ENCODE results near the gene CARD19.
"Not testable (repeated sequence)": the region's sequence is repeated elsewhere in the genome, so short reads cannot be mapped to it uniquely, and the experiment has no call there.

Gene CARD19

DNA sequence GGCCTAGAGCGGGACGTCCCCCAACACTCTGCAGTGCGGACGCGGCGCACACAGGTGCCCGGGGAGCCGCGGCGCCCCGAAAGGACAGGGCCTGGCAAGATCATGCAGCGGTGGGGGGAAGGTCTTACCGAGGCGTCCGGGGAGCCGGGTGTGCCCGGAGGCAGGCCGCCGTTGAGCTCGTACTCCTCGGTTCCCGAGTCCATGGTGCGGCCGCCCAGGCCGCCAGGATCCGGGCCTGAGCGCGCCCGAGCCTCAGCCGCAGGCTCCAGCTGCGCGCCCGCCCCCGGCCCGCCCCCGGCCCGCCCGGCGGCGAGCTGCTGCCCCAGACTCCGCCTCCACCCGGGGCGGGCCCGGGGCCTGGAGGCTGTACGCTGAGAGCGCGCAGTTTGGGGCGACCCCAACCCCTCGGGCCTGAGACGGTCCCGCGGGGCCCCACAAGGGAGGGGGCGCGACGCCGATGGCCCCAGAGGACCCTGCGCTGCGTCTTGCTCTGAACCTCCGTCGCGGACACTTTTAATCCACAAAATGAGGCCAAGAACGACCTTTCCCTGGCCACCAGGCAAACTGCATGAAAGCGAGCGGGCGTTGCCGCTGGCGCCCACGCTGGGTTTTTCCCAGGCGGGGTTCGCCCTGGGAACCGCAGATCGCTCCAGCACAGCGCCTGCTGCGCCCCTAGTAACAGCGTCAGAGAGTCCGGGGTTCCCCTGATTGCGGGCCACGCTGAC lies 38.2 kb downstream of the CARD19 start, which contains the start of gene NINJ1:
NINJ1 (minus strand) TSS at position 237 of the 725 bp plus-strand sequence; CDS start at position 203, 34 bp downstream.
- DNase-seq (ENCODE audit: low read depth), result peak; percentile 56

DNA sequence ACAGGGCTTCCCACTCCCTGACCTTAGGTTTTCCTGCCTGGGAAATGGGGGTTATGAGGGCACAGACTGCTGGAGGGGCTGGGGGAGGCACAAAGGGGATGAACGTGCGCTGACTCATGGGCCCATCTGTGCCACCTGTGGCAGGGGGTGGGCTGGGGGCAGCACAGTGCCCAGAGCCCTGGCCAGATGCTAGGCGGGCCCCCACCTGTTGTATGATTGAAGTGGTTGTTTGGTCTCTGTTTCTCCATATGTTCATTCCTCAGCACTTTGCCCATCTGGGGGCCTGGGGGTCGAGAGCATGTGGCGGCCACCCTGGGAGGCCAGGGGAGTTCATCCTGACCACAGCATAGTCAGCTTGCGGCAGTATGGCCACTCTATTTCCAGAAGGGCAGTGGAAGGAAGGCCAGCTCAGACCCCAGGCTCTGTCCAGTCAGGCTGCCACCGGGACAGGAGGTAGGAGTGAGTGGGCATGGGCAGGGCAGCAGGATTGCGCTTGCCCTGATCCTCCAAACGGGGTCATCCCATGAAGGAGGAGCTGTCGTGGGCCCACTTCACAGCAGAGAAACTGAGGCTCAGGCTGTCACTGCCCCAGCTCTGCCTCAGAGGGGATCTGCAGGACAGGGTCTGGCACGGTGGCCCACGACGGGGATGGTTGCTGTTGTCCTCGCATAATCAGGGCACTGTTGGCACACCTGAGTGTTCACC lies 38.9 kb downstream of the CARD19 start:
- no peak for DNase-seq (ENCODE audit: low read depth)

GRCh38 chr9:93136011-93136440 lies 40.0 kb downstream of the CARD19 start:
- no peak for DNase-seq (ENCODE audit: low read depth)

DNA sequence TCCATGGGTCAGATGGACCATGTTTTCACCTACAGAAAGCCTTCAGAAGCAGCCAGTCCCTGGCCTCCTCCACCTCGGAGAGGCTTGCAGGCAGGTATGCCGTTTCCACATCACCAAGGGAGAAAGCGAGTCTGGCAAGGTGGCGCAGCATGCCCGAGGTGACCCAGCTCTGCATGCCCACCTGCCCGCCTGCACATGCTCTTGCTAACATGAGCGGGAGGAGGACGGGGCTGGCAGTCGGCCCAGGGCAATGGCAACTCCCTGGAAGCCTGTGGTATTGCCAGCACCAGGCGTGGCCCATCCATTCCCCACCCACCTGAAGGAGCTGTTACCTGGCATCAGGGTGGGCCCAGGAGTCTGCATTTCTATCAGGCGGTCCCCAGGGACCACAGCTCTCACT lies 41.3 kb downstream of the CARD19 start:
- DNase-seq (ENCODE audit: low read depth), result no peak

DNA sequence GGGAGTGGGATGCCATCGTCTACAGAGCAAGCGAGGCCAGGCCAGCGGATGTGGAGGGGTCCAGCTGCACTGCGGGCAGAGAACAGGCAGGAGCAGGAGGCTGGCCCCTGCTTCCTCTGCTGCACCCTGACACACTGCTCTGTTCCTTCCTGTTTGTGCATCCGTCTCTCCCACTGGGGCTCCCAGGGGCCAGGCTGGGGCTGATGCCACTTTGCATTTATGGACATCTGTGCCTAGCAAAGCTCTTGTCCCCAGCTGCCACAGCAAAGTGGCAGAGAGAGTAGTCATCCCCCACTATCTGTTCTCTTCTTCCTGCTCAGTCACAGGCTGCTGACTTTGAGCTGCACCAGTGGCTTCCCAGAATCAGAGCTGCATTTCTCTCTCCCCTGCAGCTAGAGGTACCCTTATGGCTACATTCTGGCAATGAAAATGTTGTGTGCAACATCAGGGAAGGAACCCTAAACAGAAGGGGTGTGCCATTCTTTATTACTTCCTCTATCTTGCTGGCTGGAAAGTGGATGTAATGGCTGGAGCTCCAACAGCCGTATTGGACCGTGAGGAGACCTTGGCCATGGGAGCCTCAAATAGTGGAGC lies 42.3 kb downstream of the CARD19 start:
- DNase-seq (ENCODE audit: low read depth), result no peak

DNA sequence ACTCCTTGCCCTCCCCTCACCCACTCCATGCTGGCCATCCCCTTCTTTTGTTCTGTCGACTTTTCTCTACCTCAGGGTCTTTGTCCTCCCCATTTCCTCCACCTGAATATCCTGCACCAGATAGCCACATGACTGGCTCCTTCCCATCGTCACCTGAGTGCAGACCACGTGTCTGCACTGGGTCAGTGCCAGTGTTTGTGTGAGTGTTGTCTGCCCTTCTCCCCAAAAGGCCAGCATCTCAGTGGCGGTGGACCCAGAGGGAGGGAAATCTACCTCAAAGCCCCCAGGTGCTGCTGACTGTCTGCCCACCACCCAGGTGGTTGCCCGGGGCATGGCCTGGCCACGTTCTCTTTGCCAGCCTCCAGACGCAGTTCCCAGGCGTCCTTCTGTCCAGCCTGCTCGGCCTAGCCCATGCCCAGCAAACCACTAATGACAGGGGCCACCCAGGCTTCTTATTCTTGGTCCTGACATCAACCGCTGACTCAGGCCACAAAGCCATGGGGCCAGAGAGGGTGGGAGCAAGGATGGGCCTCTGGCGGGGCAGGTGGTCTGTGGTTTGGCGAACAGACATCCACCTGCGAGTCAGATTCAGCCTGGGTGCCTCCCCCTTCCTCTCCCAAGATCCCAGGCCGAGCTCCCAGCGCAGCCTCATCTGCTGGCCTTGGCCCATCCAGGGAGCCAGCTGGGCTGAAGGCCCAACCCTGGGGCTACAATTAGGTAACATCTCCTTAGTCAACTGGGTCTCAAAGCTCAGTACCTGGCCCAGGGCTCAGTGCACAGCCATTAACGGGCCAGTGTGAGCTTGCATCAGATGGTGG lies 43.6 kb downstream of the CARD19 start:
- DNase-seq (ENCODE audit: low read depth), result no peak

- no peak for DNase-seq (ENCODE audit: low read depth)
Observed at GRCh38 chr9:93141771-93142483, 45.9 kb downstream of the CARD19 start.

DNA sequence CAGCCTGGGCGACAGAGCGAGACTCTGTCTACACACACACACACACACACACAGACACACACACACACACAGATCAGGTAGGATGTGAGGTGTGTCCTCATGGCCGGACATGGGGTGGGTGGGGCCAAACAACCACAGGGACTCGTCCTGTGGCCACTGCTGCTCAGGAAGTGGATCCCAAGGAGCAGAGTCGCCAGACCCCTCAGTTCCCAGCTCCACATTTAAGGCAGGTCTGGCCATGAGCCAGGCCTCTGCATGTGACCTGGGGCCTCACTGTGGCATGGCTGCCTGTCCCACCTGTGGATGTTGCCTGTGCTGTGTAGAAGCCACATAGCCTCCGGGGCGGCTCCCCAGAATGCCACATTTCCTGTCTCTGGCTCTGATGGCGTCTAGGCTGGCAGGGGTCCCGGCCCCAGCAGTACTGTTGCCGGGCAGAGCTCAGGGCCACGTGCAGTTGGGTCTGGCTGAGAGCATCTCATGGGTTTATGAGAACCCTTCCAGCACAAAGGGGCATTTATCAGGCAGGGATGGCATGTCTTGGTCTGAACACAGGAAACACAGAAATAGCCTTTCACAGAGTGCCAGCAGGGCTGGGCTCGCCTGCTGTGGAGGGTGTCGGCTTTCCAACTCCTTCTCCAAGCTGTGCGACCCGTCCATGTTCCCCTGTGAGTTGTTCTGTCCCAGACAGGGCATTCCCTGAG lies 48.0 kb downstream of the CARD19 start:
- no peak for DNase-seq (ENCODE audit: low read depth)

GRCh38 chr9:93146696-93147095 lies 50.7 kb downstream of the CARD19 start:
- DNase-seq (ENCODE audit: low read depth), result not testable (repeated sequence)

DNA sequence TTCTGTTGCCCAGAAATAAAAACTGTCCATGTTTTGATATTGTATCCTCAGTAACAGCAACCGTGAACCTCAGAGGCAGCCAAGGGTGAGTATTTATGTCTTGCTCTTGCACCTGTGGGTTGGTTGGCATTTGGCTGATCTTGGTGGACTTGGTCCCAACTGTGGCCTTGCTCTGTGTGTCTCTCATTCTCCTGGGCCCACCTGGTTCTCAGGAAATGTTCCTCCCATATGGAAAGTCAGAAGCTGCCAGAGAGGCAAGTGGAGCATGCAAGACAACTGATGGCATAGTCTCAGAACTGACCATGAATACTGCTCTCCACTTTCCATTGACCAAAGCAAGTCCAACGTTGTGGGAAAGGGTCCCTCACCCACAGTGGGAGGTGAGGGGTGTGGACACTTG lies 51.6 kb downstream of the CARD19 start:
- DNase-seq (ENCODE audit: low read depth), result no peak

GRCh38 chr9:93148721-93149120 lies 52.7 kb downstream of the CARD19 start:
- DNase-seq (ENCODE audit: low read depth), result no peak

- DNase-seq (ENCODE audit: low read depth), result no peak
Observed at GRCh38 chr9:93149361-93149760, 53.3 kb downstream of the CARD19 start.

DNA sequence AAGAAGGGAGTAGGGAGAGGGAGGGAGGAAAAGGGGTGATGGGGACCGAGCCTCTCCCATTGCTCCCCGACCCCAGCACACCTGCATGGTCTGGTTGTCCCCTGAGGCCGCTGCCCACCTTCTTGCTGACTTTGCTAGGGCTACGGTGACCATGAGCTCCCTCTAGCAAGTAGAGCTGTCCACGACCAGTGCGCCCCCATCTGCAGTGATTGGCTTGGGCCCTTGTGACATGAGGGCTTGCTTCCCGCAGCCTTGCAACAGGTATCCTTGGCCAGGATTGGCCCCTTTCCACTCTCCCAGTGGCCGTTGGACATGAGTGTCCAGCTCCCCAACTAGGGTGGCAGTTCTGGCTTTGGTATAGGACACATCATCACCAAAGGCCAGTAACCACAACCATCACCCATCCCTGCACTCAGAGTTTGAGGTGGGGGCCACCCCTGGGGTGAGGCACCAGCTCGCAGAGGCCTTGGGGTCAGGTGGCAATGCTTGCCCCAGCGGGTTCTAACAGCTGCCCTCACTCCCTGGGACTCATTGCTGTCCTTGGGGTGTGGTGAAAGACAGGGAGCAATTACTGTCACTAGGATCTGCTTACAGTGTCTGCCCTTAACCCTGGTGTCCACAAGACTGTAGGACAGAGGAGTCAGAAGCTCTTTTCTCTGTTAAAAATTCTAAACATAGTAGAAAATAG lies 55.2 kb downstream of the CARD19 start:
- DNase-seq (ENCODE audit: low read depth), result no peak

DNA sequence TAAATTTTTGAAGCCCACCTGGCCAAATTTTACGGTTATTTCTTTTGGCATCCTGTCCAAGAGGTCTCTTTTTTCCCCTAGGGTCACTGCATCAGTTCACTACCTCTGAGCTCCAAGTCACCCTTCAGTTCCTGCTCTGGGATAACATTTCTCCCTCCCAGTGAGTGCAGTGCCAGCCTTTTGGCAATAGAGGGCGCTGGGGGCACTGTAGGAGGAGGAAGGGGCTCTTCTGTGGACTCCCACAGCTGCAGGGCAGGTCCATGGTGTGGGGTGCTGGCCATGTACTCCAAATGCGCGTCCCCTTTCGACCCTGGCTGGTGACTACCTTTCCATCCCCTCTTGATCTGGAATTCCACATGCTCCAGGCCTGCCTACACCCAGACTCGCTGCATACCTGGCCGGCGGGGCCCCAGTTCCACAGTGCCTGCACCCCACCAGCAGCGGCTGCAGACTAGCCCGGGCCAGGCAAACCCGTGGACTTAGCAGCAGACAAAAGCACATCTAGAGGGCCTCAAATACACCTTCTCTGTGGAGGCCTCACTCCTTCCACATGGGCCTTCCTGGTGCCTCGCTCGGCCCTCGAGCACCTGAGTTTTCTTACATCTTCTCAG lies 58.4 kb downstream of the CARD19 start:
- no peak for DNase-seq (ENCODE audit: low read depth)

GRCh38 chr9:93155716-93156474 lies 59.9 kb downstream of the CARD19 start:
- DNase-seq (ENCODE audit: low read depth), result no peak

- no peak for DNase-seq (ENCODE audit: low read depth)
Observed at GRCh38 chr9:93156475-93157008, 60.5 kb downstream of the CARD19 start.

GRCh38 chr9:93159601-93160471 lies 63.8 kb downstream of the CARD19 start:
- peak; percentile 41 for DNase-seq (ENCODE audit: low read depth)

Data from stimulated activated CD8-positive, alpha-beta memory T cell treated with anti-CD3 and anti-CD28 coated beads, Interleukin-7, amount 100 ng/mL, for 24 hours (primary cell).